Cerebellar nuclear complex (tissue), 1 donor: ENCODE measurements around the gene ABAT.
"Not testable (repeated sequence)": the region's sequence is repeated elsewhere in the genome, so short reads cannot be mapped to it uniquely, and the experiment has no call there.

ENCODE experiments used
- DNase-seq, 2 experiments: peaks; one replicate each; lab custom pipeline; 2025; lab: John Stamatoyannopoulos, UW

Gene ABAT

GRCh38 chr16:8742068-8742467 is 67.7 kb downstream of the ABAT start:
- no peak for DNase-seq

DNA sequence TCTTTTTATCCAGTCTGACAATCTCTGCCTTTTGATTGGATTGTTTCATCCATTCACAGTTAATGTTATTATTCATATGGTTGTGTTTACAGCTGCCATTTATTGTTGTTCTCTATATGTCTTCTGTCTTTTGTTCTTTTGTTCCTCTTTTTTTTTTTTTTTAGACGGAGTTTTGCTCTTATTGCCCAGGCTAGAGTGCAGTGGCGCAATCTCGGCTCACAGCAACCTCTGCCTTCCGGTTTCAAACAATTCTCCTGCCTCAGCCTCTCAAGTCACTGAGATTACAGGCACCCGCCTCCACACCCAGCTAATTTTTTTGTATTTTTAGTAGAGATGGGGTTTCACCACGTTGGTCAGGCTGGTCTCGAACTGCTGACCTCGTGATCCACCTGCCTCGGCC is 74.5 kb downstream of the ABAT start:
- not testable (repeated sequence) for DNase-seq

- DNase-seq: no peak
These were observed 77.3 kb downstream of the ABAT start for GRCh38 chr16:8751481-8752311.

GRCh38 chr16:8752706-8753105 is 78.3 kb downstream of the ABAT start:
- DNase-seq: no peak

GRCh38 chr16:8753416-8754054 is 79.1 kb downstream of the ABAT start:
- DNase-seq: no peak

DNA sequence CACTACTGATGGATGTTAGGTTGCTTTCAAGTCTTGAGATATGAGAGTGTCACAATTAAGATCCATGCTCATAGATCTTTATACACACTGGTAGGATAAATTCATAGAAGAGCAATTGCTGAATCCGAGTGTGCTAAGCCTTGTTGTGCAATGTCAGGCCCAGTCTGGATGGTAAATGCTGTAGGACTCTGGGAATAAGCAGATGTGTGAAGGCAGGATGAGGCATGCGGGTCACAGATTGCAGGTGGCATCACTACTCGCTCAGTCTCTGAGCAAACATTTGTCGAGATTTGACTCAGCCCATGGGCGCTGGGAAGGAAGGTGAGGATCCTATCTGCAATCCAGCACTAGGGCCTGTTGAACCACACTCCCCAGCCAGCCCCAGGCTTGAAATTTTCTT is 82.3 kb downstream of the ABAT start:
- DNase-seq: no peak

- no peak for DNase-seq
These were observed 83.6 kb downstream of the ABAT start for GRCh38 chr16:8758022-8758421.

- no peak for DNase-seq
These were observed 85.6 kb downstream of the ABAT start for GRCh38 chr16:8760021-8760420.

GRCh38 chr16:8761078-8761477 is 86.7 kb downstream of the ABAT start:
- no peak for DNase-seq

- DNase-seq: no peak
These were observed 87.8 kb downstream of the ABAT start for GRCh38 chr16:8762254-8762653.

DNA sequence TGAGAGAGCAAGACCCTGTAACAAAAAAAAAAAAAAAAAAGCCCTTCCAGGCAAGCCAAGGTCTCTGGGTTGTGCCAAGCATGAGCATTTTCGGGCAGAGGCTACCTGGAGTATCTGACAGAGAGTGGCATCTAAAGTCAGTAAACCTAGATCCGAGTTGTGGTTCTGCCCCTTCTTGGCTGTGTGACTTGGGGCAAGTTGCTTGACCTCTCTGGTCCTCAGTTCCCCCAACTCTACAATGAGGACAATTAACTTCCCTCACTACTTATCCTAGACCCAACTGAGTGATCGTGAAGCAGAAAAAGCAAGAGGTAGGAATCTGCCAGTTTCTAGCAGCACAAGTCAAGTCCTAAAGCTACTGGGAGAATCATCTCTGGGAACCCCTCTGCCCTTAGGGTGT is 88.7 kb downstream of the ABAT start:
- no peak for DNase-seq

GRCh38 chr16:8763899-8764298 is 89.5 kb downstream of the ABAT start:
- DNase-seq: no peak

- no peak for DNase-seq
These were observed 90.3 kb downstream of the ABAT start for GRCh38 chr16:8764525-8765250.

DNA sequence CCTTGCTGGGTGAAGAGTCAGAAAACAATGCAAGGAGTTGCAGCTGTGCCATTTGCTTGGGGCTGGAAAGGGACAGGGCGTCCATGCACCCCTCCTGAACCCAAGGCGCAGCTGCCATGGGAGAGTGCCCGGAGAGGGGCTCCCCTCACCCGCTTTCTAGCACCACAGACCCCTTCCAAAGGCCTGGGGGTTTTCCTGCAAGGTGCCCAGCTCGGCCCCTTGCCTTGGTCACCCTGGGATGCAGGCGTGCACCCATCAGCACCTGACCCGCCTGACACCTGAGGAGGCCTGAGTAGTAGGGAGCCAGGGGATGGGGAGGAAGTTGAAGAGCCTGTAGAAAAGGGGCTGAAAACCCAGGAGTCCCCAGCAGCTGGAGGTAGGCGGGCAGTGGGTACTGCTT is 92.8 kb downstream of the ABAT start:
- DNase-seq: no peak

GRCh38 chr16:8768283-8768682 is 93.9 kb downstream of the ABAT start:
- DNase-seq: no peak

- no peak for DNase-seq
These were observed 94.3 kb downstream of the ABAT start for GRCh38 chr16:8768692-8769091.

DNA sequence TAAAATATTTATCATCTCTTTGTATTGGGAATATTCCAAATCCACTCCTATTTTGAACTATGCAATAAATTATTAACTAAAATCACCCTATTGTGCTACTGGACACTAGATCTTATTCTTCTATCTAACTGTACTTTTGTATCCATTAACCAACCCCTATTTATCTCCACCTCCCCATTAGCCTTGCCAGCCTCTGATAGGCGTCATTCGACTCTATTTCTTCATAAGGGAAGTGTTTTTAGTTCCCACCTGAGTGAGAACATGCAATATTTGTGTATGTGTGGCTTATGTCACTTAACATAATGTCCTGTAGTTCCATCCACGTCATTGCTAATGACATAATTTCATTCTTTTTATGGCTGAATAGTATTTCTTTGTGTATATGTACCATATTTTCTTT is 99.1 kb downstream of the ABAT start:
- DNase-seq: no peak

- DNase-seq: no peak
These were observed 99.8 kb downstream of the ABAT start for GRCh38 chr16:8774208-8774607.

- DNase-seq: no peak
These were observed 100.9 kb downstream of the ABAT start for GRCh38 chr16:8775359-8775758.

- no peak for DNase-seq
These were observed 101.7 kb downstream of the ABAT start for GRCh38 chr16:8776129-8776584.

GRCh38 chr16:8777217-8777616 is 102.8 kb downstream of the ABAT start:
- no peak for DNase-seq

GRCh38 chr16:8781797-8782196 is 107.4 kb downstream of the ABAT start:
- DNase-seq: no peak

GRCh38 chr16:8782673-8783072 is 108.3 kb downstream of the ABAT start:
- no peak for DNase-seq
